ENCODE data around the gene STON1.
"Not testable (repeated sequence)": the region's sequence is repeated elsewhere in the genome, so short reads cannot be mapped to it uniquely, and the experiment has no call there.

STON1 gene

GRCh38 chr2:48529676-48530032 is 300 bp upstream of the STON1 start:
- no peak for DNase-seq

- no peak for DNase-seq
Measured at GRCh38 chr2:48531141-48531648, 1.2 kb downstream of the STON1 start.

GRCh38 chr2:48532174-48532573 is 2.2 kb downstream of the STON1 start:
- DNase-seq: no peak

- DNase-seq: no peak
Measured at GRCh38 chr2:48532824-48533223, 2.9 kb downstream of the STON1 start.

GRCh38 chr2:48534781-48535180 is 4.8 kb downstream of the STON1 start:
- DNase-seq: no peak

- DNase-seq: no peak
Measured at GRCh38 chr2:48540237-48540935, 10.4 kb downstream of the STON1 start.

GRCh38 chr2:48541666-48542389 is 11.9 kb downstream of the STON1 start:
- no peak for DNase-seq

- DNase-seq: no peak
Measured at GRCh38 chr2:48543895-48544294, 13.9 kb downstream of the STON1 start.

- no peak for DNase-seq
Measured at GRCh38 chr2:48545244-48545643, 15.3 kb downstream of the STON1 start.

GRCh38 chr2:48548840-48549239 is 18.9 kb downstream of the STON1 start:
- DNase-seq: no peak

- DNase-seq: no peak
Measured at GRCh38 chr2:48549972-48550371, 20.0 kb downstream of the STON1 start.

- no peak for DNase-seq
Measured at GRCh38 chr2:48551548-48551947, 21.6 kb downstream of the STON1 start.

GRCh38 chr2:48555071-48555470 is 25.1 kb downstream of the STON1 start:
- DNase-seq: not testable (repeated sequence)

- DNase-seq: no peak
Measured at GRCh38 chr2:48558456-48558855, 28.5 kb downstream of the STON1 start.

- no peak for DNase-seq
Measured at GRCh38 chr2:48560546-48561209, 30.7 kb downstream of the STON1 start.

- DNase-seq: no peak
Measured at GRCh38 chr2:48562281-48562680, 32.3 kb downstream of the STON1 start.

GRCh38 chr2:48566592-48567310 is 36.8 kb downstream of the STON1 start:
- no peak for DNase-seq

GRCh38 chr2:48567671-48568070 is 37.7 kb downstream of the STON1 start:
- DNase-seq: no peak

GRCh38 chr2:48568547-48568946 is 38.6 kb downstream of the STON1 start:
- no peak for DNase-seq

- no peak for DNase-seq
Measured at GRCh38 chr2:48569433-48569832, 39.5 kb downstream of the STON1 start.

- no peak for DNase-seq
Measured at GRCh38 chr2:48572816-48573215, 42.9 kb downstream of the STON1 start.

- DNase-seq: no peak
Measured at GRCh38 chr2:48574353-48575287, 44.7 kb downstream of the STON1 start.

All from activated CD4-positive, alpha-beta T cell treated with anti-CD3 and anti-CD28 coated beads, Interleukin-2, amount 50 U/mL, for 1 hour (primary cell).